Stimulated activated naive B cell treated with anti-CD40 and anti-IgM and Interleukin-4, amounts not matched to agents 10 μg/mL and 1 μg/mL and 100 μg/mL, for 72 hours (primary cell): ENCODE measurements around the gene OBSCN.

Experiments used
- ATAC-seq, 2 donors: fragments of 150-1000 bp; cut with Tn5 transposase; replicated peaks; 2 replicates each; pipeline ENCODE4 v1.10.0; 2021; ENCODE audit warnings: moderate library complexity in 1 of 2
- DNase-seq: peaks from one replicate; pipeline ENCODE4 v3.0.0; 2021
- H3K27ac Mint-ChIP-seq: one replicate; pipeline ENCODE4 v1.8.0; 2022; ENCODE audit warnings: mild to moderate bottlenecking, mixed read lengths
- H3K27me3 Mint-ChIP-seq, 2 donors: one replicate each; pipeline ENCODE4 v1.8.0; 2022; ENCODE audit warnings: mixed read lengths in 2 of 2
- H3K36me3 Mint-ChIP-seq, 2 donors: one replicate each; pipeline ENCODE4 v1.8.0; 2022; ENCODE audit warnings: mixed read lengths in 2 of 2, mild to moderate bottlenecking in 1 of 2
- H3K4me1 Mint-ChIP-seq, 2 donors: one replicate each; pipeline ENCODE4 v1.8.0; 2022; ENCODE audit warnings: mixed read lengths in 2 of 2, mild to moderate bottlenecking in 1 of 2
- H3K4me3 Mint-ChIP-seq, 2 donors: one replicate each; pipeline ENCODE4 v1.8.0; 2022; ENCODE audit warnings: mild to moderate bottlenecking in 2 of 2, mixed read lengths in 2 of 2, moderate library complexity in 1 of 2
- H3K9me3 Mint-ChIP-seq, 2 donors: one replicate each; pipeline ENCODE4 v1.8.0; 2022; ENCODE audit warnings: mixed read lengths in 2 of 2, mild to moderate bottlenecking in 1 of 2

The OBSCN gene

DNA sequence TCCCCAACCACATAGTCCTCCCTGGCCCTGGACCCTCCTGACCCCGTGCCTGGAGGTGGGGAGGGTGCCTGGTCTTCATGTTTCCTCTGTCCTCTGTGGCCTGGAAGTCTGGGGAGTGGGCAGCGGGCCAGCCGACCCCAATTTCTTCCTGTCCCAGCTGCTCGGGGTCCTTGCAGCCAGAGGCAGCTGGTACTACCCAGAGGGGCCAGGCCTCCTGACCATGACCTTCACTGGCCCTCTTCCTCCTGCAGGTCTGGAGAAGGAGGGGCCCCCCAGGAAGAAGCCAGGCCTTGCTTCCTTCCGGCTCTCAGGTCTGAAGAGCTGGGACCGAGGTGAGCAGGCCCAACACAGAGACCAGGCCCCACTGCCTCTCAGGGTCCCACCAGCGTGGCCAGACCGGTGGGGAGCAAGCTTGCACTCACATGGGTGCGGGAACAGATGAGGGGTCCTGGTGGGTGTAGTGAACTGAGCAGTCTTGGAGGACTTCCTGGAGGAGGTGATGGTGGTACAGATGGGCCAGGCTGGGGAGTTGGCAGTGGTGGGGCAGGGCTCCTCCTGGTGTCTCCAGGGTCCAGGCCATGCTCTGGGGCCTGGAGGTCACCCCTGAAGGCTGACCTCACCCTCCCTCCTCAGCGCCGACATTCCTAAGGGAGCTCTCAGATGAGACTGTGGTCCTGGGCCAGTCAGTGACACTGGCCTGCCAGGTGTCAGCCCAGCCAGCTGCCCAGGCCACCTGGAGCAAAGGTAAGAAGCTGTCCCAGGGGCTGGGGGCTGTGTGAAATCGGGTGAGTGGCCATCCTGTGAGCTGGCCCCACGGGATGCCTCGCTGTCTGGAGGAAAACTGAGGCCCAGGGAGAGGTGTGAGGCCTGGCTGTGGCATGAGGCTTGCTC lies 166.1 kb downstream of the OBSCN start:
- Mint-ChIP-seq H3K9me3 (no peaks in the 10 kb centered on the region), H3K27ac (no peak overlapping the region), H3K4me1 (peaks cover 4 to 7% of the 10 kb centered on the region in 2 donors), H3K27me3 (peaks cover 18 to 23% of the 10 kb centered on the region in 2 donors), H3K36me3 (no peaks in the 10 kb centered on the region), H3K4me3 (no peak overlapping the region)
- DNase-seq = no peak
- ATAC-seq = no peak

DNA sequence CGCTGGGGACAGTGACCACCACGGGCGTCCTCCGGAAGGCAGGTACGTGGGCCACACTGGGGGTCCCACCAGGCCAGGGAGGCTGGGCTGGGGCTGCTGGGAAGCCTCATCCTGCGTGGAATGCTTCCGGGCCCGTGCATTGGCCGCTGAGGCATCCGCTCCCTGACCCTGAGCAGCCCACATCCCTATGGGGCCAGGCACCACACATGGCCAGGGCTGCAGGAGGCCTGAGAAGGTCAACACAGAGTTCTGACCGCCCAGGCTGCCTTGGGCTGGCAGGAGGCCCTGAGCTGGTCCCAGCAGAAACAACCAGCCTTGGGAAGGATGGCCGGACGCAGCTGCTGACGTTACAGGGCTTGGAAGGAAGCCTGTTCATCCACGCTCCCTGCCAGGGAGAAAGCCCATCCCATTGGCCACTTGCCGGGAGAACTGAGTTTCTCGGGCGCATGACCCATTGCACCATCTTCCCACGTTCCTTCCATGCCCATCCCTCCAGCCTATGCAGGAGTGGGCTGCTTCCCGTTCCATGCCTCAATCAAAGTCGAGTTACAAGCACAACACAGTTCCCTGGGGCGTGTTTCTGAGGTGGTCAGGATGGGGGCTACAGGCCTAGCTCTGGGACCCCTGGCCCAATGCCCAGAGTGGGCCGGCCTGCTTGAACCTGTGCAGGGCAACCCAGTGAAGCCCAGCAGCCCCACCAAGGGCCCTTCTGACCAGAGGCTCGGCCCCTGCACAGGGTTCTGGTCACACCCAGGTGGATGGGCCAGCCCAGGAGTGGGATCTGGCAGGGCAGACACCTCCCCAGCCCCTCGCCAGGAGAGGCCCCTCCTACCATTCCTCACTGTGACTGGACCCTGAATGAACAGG lies 167.1 kb downstream of the OBSCN start:
- Mint-ChIP-seq H3K36me3 (no peaks in the 10 kb centered on the region), H3K27me3 (peaks cover 27 to 33% of the 10 kb centered on the region in 2 donors), H3K4me1 (peaks cover 8 to 10% of the 10 kb centered on the region in 2 donors), H3K27ac (no peak overlapping the region), H3K9me3 (no peaks in the 10 kb centered on the region), H3K4me3 (no peak overlapping the region)
- ATAC-seq = no peak
- DNase-seq = no peak

DNA sequence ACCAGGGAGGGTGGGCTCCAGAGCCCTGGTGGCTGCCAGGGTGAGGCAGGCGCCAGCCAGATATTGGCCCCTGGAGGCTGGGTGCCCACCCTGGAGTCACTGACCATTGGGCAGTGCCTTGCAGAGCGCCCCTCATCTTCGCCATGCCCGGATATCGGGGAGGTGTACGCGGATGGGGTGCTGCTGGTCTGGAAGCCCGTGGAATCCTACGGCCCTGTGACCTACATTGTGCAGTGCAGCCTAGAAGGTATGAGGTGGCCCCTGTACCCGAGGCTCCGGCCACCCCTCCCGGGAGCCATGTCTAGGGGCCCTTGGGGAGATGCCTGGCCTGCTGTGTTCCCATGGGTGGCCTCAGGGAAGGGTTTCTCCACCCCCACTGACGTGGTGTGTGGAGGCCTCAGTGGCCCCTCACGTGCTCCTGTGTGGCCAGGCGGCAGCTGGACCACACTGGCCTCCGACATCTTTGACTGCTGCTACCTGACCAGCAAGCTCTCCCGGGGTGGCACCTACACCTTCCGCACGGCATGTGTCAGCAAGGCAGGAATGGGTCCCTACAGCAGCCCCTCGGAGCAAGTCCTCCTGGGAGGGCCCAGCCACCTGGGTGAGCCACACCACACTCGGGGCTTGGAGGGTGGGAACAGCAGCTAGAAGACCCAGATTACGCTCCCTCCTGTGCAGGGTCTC lies 167.9 kb downstream of the OBSCN start:
- no peaks in the 10 kb centered on the region for H3K36me3 Mint-ChIP-seq
- peaks cover 32 to 39% of the 10 kb centered on the region in 2 donors for H3K27me3 Mint-ChIP-seq
- no peaks in the 10 kb centered on the region for H3K9me3 Mint-ChIP-seq
- H3K4me3 Mint-ChIP-seq = no peak overlapping the region
- H3K27ac Mint-ChIP-seq = no peak overlapping the region
- ATAC-seq (no peak), DNase-seq (no peak)
- peaks cover 8 to 10% of the 10 kb centered on the region in 2 donors for H3K4me1 Mint-ChIP-seq

DNA sequence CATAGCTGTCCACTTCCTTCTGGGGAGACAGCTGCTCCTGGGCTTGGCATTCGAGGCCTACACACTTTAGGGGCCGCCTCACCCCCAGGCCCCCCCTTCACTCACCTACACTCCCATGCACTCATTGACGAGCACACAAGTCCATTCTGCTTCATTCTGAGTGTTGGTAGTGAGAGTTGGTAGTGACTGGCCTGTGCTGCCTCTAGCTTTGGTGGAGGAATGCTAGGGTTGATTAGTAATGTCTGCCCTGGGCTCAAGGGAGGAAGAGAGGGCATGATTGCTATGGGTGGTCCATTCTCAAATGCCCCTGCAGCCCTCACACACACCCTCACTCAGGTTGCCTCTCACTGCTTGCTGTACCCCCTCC lies 168.4 kb downstream of the OBSCN start:
- no peak overlapping the region for H3K4me3 Mint-ChIP-seq
- DNase-seq (no peak), ATAC-seq (no peak)
- no peak overlapping the region for H3K27ac Mint-ChIP-seq
- H3K9me3 Mint-ChIP-seq = no peaks in the 10 kb centered on the region
- H3K4me1 Mint-ChIP-seq = peaks cover 8 to 10% of the 10 kb centered on the region in 2 donors
- no peaks in the 10 kb centered on the region for H3K36me3 Mint-ChIP-seq
- peaks cover 32 to 39% of the 10 kb centered on the region in 2 donors for H3K27me3 Mint-ChIP-seq

DNA sequence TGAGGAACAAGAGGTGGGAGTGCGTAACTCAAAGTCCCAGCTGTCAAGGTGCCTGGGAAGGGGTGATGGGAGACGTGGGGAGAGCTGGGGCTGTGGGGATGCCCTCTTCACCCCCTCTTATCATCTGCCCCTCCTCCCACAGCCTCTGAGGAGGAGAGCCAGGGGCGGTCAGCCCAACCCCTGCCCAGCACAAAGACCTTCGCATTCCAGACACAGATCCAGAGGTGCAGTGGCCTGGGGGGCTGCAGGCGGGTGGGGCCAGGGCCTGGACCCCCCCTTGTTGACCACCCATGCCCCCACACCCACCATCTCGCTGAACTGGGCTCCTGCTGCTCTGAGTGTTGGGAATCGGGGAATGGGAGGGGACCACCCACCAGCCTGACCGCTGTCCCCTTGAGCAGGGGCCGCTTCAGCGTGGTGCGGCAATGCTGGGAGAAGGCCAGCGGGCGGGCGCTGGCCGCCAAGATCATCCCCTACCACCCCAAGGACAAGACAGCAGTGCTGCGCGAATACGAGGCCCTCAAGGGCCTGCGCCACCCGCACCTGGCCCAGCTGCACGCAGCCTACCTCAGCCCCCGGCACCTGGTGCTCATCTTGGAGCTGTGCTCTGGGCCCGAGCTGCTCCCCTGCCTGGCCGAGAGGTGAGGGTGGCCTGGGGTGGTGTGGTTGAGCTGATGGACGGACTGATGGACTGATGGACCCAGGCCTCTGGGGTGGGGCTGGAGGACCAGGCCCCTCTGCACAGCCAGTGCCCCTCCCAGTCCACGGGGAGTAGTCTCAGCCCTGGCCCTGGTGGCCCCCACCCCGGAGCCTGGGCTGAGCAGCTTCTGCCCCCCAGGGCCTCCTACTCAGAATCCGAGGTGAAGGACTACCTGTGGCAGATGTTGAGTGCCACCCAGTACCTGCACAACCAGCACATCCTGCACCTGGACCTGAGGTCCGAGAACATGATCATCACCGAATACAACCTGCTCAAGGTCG lies 169.1 kb downstream of the OBSCN start:
- Mint-ChIP-seq H3K27me3 (peaks cover 32 to 39% of the 10 kb centered on the region in 2 donors), H3K27ac (no peak overlapping the region), H3K9me3 (no peaks in the 10 kb centered on the region), H3K36me3 (no peaks in the 10 kb centered on the region), H3K4me3 (no peak overlapping the region), H3K4me1 (peaks cover 8 to 10% of the 10 kb centered on the region in 2 donors)
- ATAC-seq (no peak), DNase-seq (no peak)

DNA sequence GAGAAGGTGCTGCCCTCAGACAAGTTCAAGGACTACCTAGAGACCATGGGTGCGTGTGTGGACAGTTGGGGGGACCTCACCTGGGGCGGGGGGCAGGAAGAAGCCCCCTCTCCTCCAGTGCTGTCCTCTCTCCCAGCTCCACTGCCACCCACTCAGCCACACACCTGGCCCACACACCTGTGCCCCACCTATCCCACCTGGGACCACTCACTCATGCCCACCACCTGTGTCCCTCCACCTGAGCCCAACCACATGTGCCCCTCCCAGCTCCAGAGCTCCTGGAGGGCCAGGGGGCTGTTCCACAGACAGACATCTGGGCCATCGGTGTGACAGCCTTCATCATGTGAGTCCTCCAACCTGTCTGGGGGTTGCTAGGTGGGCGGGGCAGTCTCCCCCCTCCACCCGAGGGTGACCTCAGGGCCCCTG lies 169.8 kb downstream of the OBSCN start:
- Mint-ChIP-seq H3K4me3 (no peak overlapping the region), H3K36me3 (peaks cover 0 to 3% of the 10 kb centered on the region in 2 donors), H3K4me1 (peaks cover 8 to 10% of the 10 kb centered on the region in 2 donors), H3K9me3 (no peaks in the 10 kb centered on the region), H3K27me3 (peaks cover 36 to 45% of the 10 kb centered on the region in 2 donors), H3K27ac (no peak overlapping the region)
- DNase-seq = no peak
- ATAC-seq = no peak

DNA sequence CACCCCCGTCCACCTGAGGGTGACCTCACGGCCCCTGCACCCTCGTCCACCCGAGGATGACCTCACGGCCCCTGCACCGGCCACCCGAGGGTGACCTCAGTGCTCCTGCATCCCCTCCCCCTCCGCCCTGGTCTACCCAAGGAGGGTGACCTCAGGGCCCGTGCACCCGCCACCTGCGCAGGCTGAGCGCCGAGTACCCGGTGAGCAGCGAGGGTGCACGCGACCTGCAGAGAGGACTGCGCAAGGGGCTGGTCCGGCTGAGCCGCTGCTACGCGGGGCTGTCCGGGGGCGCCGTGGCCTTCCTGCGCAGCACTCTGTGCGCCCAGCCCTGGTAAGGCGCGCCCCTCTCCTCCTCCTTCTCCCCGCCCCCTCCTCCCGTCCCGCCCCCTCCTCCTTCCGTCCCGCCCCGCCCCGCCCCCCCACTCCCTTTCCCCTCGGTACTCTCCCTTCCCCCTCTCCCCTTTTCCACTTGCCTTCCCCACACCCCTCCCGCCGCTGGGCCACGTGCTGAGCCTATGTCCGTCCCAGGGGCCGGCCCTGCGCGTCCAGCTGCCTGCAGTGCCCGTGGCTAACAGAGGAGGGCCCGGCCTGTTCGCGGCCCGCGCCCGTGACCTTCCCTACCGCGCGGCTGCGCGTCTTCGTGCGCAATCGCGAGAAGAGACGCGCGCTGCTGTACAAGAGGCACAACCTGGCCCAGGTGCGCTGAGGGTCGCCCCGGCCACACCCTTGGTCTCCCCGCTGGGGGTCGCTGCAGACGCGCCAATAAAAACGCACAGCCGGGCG lies 170.4 kb downstream of the OBSCN start:
- peaks cover 8 to 10% of the 10 kb centered on the region in 2 donors for H3K4me1 Mint-ChIP-seq
- peak; percentile 76 for ATAC-seq
- DNase-seq = peak; percentile 23
- H3K9me3 Mint-ChIP-seq = no peaks in the 10 kb centered on the region
- H3K27me3 Mint-ChIP-seq = peaks cover 37 to 49% of the 10 kb centered on the region in 2 donors
- peaks cover 0 to 3% of the 10 kb centered on the region in 2 donors for H3K36me3 Mint-ChIP-seq
- no peak overlapping the region for H3K27ac Mint-ChIP-seq
- peak overlapping the region; percentile 77 to 80 for H3K4me3 Mint-ChIP-seq

DNA sequence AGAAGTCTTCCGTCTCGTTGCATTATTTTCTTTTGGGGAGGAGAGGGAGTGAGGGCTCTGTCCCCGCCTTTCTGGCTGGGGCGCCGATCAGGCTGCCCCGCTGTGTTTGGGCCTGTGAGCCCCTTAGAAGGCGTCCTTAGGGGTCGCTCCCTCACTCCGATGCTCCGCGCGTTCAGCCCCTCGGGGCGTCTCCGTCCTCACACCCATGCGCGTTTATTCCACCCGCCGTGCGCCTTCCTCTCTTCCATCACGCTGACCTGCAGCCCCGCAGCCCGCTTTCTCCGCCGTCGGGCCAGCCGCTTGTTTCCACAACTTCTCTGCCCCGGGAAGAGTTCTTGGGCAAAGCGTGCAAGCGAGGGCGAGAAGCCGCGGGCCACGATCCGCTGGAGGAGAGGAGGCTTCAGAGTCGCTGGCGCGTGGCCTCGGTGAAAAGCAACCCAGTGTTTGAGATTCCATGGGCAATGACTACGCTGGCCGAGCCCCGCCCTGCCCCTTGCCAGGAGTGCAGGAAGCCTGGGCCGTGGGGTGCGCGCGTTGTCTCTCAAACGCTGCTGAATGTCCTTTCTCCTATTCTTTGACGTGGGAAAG lies 171.1 kb downstream of the OBSCN start:
- Mint-ChIP-seq H3K27ac (no peak overlapping the region), H3K27me3 (peaks cover 37 to 51% of the 10 kb centered on the region in 2 donors), H3K4me3 (peak overlapping the region; percentile 77 to 80), H3K36me3 (peaks cover 0 to 3% of the 10 kb centered on the region in 2 donors), H3K4me1 (peaks cover 8 to 10% of the 10 kb centered on the region in 2 donors), H3K9me3 (no peaks in the 10 kb centered on the region)
- ATAC-seq (peak in 1 of 2 donors; percentile 28), DNase-seq (no peak)

DNA sequence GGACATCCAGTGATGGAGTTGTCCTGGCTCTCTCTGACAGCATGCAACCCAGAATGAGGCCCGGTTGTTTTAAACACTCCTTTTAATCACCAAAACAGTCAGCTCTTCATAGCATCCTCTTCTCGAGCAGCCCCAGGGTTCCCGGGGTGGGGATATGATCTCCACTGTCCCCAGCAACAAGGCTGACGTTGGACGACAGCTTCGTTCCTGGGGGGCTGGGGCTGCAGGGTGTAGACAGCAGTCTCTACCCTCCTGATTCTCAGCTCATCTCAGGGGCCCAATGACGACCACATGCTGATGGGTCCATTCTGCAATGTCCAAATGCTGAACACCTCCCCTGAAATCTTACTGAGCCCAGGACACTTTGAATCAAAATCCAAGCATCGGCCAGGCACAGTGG lies 171.8 kb downstream of the OBSCN start:
- Mint-ChIP-seq H3K27me3 (peaks cover 37 to 51% of the 10 kb centered on the region in 2 donors), H3K4me3 (no peak overlapping the region), H3K27ac (no peak overlapping the region), H3K4me1 (peaks cover 8 to 10% of the 10 kb centered on the region in 2 donors), H3K9me3 (no peaks in the 10 kb centered on the region), H3K36me3 (peaks cover 0 to 3% of the 10 kb centered on the region in 2 donors)
- DNase-seq (no peak), ATAC-seq (no peak)

DNA sequence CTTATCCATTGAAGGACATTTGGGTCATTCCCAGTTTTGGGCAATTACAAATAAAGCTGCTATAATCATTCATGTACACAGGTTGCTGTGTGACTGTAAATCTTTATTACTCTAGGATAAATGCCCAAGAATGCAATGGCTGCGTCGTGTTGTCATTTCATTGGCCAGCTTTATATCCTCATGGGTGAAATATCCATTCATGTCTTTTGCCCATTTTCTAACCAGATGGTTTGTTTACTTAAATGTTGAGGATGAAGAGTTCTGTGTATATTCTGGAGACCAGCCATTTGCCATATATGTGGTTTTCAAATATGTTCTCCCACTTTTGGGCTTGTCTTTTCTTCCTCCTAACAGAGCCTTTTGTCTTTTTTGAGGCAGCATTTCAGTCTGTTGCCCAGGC lies 173.5 kb downstream of the OBSCN start:
- Mint-ChIP-seq H3K27ac (no peak overlapping the region), H3K36me3 (peaks cover 0 to 3% of the 10 kb centered on the region in 2 donors), H3K4me1 (peaks cover 8 to 10% of the 10 kb centered on the region in 2 donors), H3K9me3 (no peaks in the 10 kb centered on the region), H3K27me3 (peaks cover 32 to 45% of the 10 kb centered on the region in 2 donors), H3K4me3 (no peak overlapping the region)
- DNase-seq (no peak), ATAC-seq (no peak)

DNA sequence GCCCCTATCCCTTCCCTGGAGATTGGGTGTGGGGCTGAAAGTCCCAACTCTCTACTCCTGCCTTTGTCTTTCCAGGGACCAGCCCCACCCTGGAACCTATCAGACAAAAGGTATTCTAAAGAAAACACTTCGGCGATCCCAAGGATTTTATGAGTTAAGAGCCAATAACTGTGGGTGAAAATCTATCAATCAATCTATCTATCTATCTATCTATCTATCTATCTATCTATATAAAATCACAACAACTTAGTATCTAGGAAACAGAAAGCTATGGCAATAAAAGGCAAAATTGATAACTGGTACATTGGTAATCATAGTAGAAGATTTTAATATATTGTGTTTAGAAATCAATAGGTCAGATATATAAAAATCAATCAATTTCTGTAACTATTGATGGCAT lies 175.9 kb downstream of the OBSCN start:
- Mint-ChIP-seq H3K27me3 (peaks cover 21 to 29% of the 10 kb centered on the region in 2 donors), H3K4me1 (peaks cover 4 to 5% of the 10 kb centered on the region in 2 donors)

DNA sequence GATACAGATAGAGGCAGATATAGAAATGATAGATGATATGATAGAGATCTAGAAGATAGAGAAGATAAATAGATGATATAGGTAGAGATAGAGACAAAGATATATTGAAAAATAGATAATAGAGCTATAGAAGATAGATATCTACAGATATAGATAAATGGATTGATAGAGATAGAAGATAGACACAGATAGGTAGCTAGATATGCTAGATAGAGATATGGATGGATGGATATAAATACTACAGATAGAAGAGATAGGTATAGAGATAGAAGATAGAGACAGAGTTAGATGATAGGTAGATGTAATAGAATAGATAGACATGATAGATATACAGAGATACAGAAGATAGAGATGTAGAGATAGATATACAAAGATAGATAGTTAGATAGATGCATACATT lies 177.4 kb downstream of the OBSCN start:
- DNase-seq (no peak), ATAC-seq (no peak)
- Mint-ChIP-seq H3K36me3 (peaks cover 0 to 3% of the 10 kb centered on the region in 2 donors), H3K4me1 (no peaks in the 10 kb centered on the region), H3K9me3 (no peaks in the 10 kb centered on the region), H3K27ac (no peak overlapping the region), H3K27me3 (peaks cover 7 to 15% of the 10 kb centered on the region in 2 donors), H3K4me3 (no peak overlapping the region)

More for the DNA sequence above, 175.9 kb downstream of the OBSCN start:
- DNase-seq (no peak), ATAC-seq (no peak)
- Mint-ChIP-seq H3K36me3 (peaks cover 0 to 3% of the 10 kb centered on the region in 2 donors), H3K4me3 (no peak overlapping the region), H3K27ac (no peak overlapping the region), H3K9me3 (no peaks in the 10 kb centered on the region)
